Measurements from ENCODE around the gene MYH13.

DNA sequence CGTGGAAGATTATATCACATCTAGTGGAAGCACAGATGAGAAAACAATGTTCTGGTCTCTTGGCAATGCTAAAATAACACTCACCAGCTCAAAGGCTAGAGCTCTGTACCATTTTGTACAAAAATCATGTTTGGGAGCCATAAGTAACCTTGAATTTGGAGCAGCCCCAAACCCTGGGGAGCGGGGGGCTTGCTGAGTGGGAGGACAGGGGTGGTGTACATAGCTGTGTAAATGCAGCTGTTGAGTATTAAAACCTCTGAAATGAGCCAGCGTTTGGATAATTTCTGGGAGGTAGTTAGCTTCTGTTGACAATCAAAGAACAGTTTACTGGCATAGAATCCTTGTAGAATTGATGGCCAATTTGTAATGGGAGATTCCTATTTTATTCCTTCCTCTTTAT is 44.6 kb upstream of the MYH13 start:
- TF ChIP-seq TCF7 (CRISPR knock-in tag; IDR thresholded peaks at IDR 0.05; ENCODE audit: low read depth): no peak
- TF ChIP-seq, protein P1, sequence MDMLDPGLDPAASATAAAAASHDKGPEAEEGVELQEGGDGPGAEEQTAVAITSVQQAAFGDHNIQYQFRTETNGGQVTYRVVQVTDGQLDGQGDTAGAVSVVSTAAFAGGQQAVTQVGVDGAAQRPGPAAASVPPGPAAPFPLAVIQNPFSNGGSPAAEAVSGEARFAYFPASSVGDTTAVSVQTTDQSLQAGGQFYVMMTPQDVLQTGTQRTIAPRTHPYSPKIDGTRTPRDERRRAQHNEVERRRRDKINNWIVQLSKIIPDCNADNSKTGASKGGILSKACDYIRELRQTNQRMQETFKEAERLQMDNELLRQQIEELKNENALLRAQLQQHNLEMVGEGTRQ (CRISPR knock-in tag; IDR thresholded peaks at IDR 0.05): no peak
- TF ChIP-seq, protein P2, sequence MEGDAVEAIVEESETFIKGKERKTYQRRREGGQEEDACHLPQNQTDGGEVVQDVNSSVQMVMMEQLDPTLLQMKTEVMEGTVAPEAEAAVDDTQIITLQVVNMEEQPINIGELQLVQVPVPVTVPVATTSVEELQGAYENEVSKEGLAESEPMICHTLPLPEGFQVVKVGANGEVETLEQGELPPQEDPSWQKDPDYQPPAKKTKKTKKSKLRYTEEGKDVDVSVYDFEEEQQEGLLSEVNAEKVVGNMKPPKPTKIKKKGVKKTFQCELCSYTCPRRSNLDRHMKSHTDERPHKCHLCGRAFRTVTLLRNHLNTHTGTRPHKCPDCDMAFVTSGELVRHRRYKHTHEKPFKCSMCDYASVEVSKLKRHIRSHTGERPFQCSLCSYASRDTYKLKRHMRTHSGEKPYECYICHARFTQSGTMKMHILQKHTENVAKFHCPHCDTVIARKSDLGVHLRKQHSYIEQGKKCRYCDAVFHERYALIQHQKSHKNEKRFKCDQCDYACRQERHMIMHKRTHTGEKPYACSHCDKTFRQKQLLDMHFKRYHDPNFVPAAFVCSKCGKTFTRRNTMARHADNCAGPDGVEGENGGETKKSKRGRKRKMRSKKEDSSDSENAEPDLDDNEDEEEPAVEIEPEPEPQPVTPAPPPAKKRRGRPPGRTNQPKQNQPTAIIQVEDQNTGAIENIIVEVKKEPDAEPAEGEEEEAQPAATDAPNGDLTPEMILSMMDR (IDR thresholded peaks at IDR 0.05): no peak
